ENCODE measurements around the gene SH3PXD2A.
"Not testable (repeated sequence)": the region's sequence is repeated elsewhere in the genome, so short reads cannot be mapped to it uniquely, and the experiment has no call there.

SH3PXD2A gene

DNA sequence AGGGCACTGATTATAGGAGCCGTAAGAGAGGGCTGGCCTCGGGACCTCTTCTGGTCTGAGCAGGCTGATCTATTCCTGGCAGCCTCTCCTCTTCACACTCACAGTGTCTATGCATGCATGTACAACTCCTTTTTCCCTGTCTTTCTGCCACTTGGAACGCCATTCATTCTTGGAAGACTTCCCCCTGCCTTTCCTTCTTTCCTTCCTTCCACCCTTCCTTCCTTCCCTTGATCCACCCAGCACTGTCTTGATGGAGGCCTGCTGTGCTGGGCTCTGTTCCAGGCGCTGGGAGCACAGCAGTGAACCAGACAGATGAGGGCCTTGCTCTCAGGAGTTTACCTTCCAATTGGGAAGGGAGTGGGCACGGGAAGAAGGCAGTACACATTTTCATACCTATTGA is 114.8 kb downstream of the SH3PXD2A start:
- no peak for DNase-seq

DNA sequence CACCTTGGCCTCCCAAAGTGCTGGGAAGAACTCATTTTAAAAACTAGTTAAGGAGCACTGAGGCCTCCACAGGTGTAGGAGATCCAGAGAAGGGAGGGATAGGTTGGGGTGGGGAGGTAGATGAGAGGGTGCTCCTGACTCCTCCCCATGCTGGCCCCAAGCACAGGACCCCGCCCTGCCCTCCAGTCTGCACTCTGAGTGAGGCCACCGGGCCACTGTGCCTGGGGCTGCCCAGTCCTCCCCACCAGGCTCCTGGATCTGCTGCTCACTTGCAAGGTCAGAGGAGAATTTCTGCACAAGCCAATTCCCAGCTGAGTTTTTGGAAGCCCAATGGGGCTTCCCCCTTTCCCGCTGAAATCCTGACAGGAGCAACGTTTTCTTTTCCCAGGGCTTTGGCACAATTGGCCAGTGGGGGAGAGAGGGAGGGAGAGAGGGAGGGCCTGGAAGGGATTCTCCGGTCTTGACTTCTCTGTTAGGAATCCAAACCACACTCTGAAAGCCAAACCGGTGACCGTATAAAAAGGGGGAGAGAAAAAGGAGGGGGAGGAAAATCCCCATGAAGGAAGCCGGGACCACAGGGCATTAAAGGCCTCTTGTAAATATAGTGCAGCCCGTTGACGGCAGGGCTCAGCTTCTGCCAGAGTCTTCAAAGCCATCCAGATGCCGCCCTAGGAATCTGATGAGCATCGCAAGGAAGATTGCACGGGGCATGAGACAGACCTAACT is 116.2 kb downstream of the SH3PXD2A start:
- no peak for DNase-seq

DNA sequence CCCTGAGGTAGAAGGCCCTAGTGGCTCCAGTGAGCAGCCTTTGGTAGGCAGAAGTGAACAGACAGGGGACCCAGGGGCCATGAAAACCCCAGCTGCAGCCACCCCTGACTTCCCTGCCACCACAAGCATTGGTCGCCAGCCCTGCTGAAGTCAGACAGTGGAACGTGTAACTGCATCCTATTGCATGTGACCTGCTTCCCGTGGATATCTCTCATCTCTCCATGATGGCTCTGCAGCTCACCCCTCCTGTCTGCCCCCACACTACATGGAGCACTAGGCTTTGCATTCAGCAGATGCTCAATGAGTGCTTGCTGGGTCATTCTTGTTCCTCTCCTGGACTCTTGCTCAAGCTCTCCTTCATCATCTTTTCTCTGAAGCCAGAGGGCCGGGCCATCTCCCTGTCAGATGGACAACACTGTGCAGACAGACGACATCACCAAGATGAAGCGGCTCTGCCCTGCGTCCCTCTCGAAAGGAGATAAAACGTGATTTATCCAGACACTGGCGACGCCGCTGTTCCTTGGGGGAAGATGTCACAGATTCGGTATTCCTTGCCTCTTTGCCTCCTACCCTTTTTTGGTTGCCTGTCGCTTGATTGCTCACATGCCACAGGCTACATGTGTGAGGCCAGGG is 117.5 kb downstream of the SH3PXD2A start:
- no peak for DNase-seq

DNA sequence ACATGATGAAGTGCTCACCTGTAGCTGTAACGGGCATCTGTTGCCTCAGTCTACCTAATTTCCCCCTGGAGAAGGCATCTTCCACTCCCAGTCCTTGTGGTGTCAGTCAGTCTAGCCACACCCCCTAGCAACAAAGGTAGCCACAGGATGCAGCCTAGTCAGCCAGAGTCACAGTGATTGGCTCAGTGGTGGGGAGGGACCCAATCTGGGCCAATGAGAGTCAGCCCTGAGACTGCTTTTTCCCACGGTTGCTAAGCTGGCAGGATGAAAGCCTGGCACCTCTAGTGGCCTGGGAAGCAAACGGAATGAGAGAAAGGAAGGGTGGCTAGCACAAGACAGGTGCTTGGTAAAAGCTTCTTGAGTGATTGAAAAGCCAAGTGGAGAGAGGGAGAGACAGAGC is 118.6 kb downstream of the SH3PXD2A start:
- no peak for DNase-seq

DNA sequence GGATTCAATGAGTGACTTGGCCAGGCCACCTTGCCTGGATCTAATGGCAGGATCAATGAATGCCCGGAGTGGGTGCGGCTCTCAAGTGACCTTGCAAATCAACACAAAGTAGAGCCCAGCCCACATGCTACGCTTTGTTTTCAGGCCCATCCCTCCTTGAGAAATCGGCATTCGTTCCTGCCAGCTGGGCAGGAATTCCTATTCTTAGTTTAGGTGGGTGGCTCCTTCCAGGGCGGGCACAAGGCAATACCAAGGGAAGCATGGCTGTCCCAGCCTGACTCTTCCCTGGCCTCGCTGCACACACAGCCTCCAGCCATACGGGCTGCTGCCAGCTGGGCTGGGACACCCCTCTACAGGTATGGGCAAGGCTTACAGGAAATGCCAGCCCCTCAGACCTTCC is 119.3 kb downstream of the SH3PXD2A start:
- DNase-seq: no peak

DNA sequence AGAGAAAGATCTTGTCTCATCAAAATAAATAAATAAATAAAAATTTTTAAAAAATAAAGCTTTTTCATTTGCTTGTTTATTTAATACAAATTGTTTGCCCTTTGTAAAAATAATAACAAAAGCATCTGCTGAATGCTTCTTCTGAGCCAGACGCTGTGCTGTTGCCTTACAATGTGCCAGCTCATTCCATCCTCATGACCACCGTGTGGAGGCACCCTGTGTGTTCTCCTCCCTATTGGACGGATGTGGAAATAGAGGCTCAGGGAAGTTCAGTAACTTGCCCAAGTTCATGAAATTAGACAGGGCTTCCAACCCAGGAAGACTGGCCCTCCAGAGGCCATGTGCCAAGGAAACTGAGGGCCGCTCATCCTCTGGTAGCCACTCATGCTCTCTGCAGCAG is 120.6 kb downstream of the SH3PXD2A start:
- no peak for DNase-seq

DNA sequence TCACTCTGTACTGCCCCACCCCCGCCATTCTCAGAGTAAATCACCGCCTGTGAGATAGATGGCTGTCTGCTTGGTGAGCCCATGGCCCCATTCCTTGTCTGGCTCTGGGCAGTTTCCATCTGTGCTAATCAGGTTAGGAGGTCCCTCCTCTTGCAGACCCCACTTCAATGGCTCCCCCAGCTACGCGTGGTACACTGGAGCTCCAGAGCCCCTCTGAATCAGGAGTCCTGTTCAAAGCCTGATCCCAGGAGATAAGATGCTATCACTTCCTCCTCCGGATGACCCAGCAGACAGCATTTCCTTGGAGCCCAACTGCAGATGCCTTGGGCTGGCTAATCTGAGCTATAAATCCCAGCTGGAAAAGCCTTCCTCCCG is 122.3 kb downstream of the SH3PXD2A start:
- DNase-seq: no peak

DNA sequence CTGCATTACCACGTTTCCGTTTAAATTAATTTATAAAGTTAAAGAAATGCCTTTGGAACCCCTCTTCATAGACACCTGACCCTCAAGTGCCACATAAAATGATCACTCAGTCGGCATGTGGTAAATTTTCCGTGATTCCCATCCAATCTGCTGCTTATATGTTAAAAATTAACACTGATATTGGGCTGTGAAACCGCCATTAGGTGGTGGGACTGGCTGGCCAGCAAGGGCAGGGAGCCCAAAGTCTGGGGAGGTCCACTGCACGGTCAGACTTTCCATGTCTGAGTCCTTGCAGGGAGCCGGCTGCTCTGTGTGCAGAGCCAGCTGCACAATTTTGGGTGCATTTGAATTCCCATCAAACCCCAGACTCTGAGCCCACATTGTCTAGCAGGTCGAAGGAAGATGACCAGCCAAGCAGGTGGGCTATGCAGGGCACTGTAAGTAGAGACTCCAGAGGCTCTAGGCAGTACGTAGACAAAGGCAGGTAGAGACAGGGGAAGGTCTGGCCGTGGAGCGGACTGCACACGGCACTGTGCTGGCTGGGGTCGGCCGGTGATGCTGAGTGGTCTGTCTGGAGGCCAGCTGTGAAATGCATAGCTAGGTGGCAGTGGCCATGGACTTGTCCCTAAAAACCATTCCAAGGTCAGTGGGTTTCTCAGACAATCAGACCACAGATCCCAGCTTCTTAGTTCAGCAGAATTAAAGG is 122.9 kb downstream of the SH3PXD2A start:
- DNase-seq: no peak

DNA sequence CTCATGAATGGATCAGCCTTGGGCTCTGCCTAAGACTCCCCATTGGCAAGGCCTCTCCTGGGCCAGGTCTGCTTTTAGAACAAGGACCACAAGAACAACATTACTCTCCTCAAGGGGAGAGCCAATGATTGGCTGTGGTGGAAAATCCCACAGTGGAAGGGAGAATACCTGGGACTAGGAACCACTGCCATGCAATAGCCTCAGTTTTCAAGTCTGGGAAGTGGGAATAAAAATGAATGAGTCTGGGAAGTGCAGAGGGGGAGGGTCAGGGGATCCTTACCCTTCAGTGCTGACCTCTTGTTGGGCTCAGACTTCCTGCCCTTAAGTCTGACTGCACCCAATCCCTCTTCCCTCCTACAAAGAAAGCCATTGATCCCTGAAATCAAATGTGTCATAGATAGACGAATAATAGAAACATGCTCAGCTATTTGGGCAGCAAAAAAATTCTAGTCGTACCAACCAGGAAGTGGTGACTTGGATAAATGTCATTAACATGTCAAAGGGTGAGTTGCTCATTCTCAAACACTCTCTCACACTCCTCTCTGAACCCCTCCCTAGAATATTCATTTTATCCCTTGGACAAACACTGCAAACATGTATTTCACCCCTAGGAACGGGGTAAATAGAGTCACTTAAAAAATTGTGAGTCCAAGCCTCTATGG is 123.6 kb downstream of the SH3PXD2A start:
- DNase-seq: no peak

DNA sequence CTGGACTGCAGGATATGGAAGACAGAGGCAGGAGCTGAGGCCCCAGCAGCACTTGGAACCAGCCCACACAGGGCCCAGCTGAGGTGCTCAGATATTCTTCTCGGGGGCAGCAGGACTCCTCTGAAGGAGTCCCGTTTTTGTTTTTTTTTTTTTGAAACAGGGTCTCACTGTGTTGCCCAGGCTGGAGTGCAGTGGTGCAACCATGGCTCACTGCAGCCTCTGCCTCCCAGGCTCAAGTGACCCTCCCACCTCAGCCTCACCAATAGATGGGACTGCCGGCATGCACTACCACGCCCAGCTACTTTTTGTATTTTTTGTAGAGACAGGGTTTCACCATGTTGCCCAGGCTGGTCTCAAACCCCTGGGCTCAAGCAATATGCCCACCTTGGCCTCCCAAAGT is 124.3 kb downstream of the SH3PXD2A start:
- not testable (repeated sequence) for DNase-seq

DNA sequence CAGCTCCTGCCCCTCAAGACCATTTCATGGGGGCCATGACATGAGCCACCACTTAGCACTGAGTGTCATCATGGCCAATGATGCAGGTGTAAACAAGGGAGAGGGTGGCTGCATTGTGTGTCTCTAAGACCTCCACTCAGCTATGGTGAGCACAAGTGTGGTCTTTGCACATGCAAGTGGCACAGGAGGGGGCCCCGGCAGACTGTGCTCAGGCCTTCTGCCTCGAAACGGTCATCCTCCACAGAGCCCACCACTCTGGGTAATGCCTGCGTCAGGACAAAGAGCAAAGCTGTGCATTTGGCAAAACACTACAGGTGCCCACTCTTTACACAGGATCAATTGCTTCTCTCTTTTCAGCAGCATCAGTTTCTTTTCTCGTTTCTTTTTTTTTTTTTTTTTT is 125.5 kb downstream of the SH3PXD2A start:
- no peak for DNase-seq

DNA sequence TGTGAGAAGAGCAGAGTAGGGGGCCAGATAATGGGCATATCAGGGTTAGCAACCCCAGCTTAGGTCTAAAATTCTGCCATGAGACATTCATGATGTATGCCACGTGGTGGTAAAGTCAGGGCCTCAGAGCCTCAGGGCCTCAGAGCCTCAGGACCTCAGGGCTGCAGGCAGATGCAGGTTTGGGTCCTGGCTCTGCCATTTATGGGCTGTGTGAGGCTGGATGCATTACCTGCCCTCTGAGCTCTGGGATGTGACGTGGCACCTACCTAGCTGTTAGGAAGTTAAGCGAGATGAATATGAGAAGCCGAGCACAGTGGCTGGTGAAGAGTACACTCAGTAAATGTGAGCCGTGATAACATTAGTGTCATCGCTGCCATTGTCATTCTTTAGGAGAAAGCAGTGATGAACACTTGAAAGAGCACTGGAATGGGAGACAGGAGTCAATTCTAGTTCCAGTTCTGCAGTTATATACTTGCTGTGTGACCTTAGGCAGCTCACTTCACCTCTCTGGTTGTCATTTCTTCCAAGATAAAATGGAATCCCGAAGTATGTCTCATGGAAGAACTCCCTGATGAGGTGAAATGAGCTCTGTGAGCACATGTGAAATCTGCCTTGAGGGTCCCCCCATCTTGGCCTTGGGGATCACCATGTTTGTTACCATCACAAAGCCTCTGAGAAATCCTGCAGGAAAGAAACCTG is 127.2 kb downstream of the SH3PXD2A start:
- no peak for DNase-seq

DNA sequence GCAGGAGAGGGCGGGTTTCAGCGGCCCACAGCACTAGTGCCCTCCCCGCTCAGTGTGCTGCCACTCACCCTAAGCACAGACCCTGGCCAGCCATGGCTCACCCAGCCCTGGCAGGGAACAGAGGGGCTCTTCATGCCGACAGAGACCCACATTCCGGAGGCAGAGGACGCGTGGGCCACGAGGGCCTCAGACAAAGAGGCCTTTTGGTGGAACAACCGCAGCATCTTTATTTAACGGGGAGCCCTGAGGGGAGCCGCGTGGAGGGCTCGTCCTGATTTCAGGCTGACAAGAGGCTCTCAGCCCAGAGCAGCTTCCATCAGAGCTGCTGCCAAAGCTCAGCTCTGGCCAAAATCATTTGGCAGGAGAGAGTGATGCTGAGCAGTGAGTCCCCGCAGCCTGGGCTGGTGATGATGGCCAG is 127.8 kb downstream of the SH3PXD2A start:
- no peak for DNase-seq

DNA sequence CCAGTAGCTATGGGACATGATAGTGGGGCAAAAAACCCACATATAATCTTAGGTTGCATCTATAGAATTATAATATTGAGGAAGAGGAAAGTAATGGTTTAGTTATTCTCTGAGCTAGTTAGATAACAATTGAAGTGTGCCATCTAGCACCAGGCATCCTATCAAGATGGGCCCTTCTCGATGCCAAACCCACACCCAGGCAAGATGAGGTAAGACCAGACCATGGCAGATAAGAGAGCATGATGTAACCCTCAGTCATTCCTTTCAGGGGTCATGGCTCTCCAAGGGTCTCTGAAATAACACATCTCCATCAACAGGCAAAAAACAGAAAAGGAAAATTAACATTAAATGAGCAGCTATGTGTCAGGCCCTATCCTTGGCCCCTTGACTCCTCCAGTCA is 128.7 kb downstream of the SH3PXD2A start:
- DNase-seq: no peak

DNA sequence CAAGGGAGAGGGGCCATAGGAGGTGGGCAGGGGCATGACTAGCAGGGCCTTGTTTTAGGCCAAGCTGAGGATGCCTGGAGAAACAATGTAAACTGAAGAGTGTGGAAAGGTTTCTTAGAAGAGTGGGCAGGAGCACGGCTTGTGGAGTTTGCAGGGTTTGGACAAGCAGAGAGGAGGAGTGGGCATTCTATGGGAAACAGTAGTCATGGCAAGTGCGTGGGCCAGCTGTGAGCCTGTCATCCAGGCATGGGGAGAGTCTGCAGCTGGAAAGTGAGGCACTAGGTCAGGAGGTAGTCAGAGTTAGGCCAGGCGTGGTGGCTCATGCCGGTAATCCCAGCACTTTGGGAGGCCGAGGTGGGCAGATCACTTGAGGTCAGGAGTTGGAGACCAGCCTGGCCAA is 130.1 kb downstream of the SH3PXD2A start:
- no peak for DNase-seq

DNA sequence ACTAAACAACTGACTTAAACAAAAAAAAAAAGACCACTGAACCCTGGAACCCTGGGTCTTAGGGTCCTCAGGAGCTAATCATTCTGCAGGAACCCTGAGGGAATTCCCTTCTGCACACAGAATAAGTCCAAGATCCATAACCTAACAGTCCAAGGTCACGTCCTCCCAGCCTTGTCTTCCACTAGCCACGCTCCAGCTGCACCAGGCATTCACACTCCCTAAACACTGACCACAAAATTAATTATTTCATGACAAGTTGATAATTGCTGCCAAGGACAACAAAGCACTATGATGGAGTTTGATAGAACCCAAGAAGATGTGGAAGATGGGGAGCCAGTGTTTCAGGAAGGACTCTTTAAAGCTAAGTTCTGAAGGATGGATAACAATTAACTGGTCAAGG is 130.6 kb downstream of the SH3PXD2A start:
- DNase-seq: no peak

DNA sequence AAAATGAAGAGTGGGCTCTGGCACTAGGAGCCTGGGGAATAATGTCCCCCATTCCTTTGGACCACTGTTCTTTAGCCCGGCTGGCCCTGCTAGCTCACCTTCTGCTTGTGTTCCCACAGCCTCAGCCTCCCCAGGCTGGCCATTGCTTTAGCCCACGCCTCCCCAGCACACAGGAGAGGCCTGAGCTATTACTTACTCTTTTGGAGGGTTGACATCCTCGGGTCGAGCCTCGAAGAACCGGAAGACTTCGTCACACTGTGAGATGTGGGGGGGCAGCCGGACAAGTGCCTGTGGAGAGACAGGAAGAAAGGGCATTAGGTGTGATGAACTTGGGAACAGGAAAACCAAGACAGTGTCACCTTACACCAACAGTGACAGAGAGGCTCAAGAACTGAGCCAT is 131.3 kb downstream of the SH3PXD2A start:
- DNase-seq: no peak

DNA sequence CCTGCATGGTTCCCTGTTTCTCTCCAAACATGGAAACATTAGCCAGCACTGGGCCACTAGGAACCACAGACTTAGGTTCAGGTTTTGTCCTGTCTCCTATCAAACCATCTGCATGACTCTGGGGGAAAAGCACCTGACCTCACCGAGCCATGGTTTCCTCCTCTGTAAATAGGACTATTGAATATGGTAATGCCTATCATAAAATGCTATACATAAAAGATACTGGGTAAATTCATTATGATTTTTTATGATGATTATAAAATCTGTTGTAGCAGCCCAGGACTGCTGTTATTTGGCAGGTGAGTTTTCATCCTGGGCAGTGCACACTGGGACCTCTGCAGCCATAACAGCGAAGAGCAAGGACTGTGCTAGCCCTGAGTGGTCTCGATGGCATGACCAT is 131.8 kb downstream of the SH3PXD2A start:
- DNase-seq: no peak

DNA sequence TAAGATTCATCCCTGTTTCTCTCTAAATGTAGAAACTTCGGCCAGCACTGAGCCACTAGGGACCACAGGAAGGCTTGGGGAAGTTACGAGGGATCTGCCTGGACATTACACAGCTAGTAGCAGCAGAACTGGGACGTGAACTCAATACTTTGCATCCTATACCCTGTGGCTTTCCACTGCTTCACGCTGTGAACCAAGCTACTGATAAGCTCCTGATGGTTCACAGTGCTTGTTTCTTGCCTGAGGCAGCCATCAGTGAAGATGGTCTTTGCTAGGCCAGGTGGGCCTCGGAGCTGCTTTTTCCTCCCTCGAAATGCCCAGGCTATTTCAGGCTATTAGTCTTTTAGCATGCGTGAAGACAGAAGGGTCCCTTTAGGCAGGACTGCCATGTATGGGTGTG is 132.7 kb downstream of the SH3PXD2A start:
- no peak for DNase-seq

DNA sequence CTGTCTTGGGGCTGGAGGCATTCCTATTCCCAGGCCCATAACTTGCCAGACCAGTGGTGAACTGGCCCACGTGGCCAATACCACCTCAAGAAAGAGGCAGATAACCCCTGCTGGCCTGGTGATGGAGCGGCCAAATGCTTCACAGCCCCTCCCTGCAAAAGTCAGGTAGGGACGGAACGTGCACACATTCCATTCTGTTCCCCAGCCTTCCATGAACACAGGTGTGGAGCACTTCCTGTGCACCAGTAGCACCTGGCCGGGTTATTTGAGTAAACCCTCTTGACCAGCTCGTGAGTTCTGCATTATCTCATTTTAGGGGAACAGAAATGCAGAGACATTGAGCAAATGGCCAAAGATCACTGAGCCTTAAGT is 134.4 kb downstream of the SH3PXD2A start:
- no peak for DNase-seq

DNA sequence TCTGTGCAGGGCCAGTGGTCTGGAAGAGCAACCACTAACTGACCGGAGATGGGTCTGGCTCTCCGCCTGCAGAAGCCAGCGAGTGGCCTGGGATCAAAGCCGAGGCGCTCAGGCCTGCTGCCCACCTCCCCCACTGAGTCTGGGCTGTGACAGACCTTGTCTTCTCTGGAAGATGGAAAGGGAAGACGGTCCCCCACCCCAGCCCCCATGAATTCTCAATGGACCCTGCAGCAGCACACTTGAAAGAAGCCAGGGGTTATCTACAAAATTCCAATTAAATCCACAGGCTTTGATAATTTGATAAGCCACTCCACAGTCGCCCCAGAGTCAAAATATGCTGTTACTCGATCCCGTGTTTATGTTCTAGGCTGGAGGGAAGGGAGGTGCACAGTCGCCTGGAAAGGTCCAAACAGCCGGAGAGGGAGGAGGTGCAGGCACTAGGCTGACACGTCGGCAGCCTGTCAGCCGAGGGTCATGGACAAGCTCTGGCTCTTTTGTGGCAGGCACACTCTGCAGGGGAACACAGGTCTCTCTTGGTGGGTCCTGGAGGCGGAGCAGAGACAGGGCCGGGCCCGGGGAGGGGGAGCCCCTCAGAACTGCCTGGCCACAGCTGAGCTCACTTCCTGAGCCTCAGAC is 134.9 kb downstream of the SH3PXD2A start:
- DNase-seq: no peak

DNA sequence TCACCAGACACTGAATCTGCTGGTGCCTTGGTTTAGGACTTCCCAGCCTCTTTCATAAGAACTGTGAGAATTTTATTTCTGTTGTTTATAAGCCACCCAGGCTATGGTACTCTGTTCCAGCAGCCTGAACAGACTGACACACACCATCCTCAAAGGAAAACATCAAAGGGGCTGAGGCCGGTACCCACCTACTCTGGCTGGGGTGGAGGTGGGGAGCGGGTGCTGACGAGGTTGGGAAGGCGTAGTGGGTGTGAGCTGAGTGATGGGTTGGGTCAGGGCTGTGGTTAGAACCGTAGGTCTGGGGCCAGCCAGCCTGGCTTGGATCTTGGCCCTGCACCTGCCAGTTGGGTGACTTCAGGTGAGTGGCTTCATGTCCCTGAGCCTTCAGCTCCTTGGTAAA is 136.3 kb downstream of the SH3PXD2A start:
- DNase-seq: no peak

DNA sequence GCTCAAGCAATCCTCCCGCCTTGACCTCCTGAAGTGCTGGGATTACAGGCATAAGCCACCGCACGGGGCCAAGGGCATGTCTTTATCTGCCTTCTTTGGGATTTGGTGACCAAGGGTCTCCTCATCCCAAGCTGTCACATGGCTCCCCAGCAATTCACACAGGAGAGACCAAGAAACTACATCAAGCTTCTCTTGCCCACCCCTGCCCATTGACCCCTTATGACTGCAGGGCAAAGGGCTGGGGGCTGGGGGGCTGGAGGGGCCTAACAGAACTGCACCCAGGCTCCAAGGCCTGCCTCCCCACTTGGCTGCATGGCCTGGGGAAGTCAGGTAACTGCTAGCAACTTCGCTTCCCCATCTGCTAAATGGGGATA is 137.1 kb downstream of the SH3PXD2A start:
- no peak for DNase-seq
